Chondrocyte (in vitro differentiated cells): ENCODE results near the gene LMNA. TPM values are rescaled to one million over a fixed set of nuclear protein-coding genes. Genes with fewer than 3 reads are reported as not detected.

Source experiments
- DNase-seq: peaks from one replicate; pipeline ENCODE4 v3.0.0; 2021; ENCODE audit warnings: mixed read lengths, low spot score
- H3K27ac Mint-ChIP-seq: one replicate; pipeline ENCODE4 v1.8.0; 2021; ENCODE audit warnings: mild to moderate bottlenecking, moderate library complexity, mixed read lengths; ENCODE audit not compliant: unreplicated experiment
- H3K27me3 Mint-ChIP-seq: 2 replicates; pipeline ENCODE4 v1.8.0; 2021; ENCODE audit warnings: low read depth, mixed read lengths
- H3K36me3 Mint-ChIP-seq: 2 replicates; pipeline ENCODE4 v1.8.0; 2021; ENCODE audit warnings: low read depth, mixed read lengths
- H3K4me1 Mint-ChIP-seq: 2 replicates; pipeline ENCODE4 v1.8.0; 2021; ENCODE audit warnings: low read depth, mild to moderate bottlenecking, mixed read lengths
- H3K4me3 Mint-ChIP-seq: one replicate; pipeline ENCODE4 v1.8.0; 2021; ENCODE audit warnings: mild to moderate bottlenecking, moderate library complexity, mixed read lengths; ENCODE audit not compliant: unreplicated experiment
- H3K9me3 Mint-ChIP-seq: 2 replicates; pipeline ENCODE4 v1.8.0; 2021; ENCODE audit warnings: low read depth, mixed read lengths
- total RNA-seq: library from RNA; stranded (reverse); gene quantifications from 3 replicates; pipeline ENCODE4 v1.2.1, GENCODE V29; 2021
- TF ChIP-seq, protein P1 (sequence below): fragments of 200-600 bp; sonication (generic); IDR thresholded peaks from 2 replicates; pipeline ENCODE4 v1.5.0; 2021; ENCODE audit warnings: antibody characterized with exemption, mild to moderate bottlenecking, moderate library complexity

The LMNA gene
- total RNA-seq, 1 donor from 2014 or later, result 675 TPM

DNA sequence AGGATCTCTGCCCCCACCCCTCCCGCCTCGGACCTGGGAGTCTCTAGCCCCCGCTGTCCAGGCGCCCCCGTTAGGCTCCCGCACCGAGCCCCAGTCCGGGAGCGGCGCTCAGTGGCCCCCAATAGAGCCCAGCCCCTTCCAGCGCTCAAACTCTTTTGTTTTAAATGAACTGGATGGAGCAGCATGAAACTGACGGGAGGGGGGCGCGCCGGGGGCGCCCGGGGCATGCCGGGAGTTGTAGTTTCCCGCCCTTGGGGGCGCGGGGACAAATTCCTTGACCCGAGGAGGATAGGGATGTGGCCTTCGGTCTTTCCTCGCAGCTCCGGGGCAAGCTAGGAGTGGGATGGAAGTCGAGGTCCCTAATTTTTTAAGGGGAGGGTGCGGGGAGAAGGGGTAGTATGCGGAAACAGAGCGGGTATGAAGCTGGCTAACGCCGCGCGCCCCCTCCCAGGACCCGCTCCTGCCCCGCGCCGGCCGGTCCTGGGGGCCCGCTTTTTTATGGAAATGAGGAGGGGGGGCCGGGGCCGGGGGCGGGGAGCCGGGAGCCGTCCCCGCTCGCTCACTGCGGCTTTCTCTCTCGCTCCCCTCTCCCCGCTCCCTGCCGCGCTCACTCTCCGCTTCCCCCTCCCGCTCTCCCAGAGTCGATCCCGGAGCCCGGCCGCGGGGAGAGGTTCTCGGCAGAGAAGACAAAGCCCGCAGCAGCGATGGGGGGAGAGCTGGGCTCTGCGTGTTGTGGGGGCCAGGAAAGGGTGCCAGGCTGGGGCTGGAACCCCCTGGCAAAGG, 32.0 kb upstream of the LMNA start, which contains the start of gene MEX3A:
TSS of gene MEX3A (minus strand) at position 157 of the 783 bp plus-strand sequence. CDS start 467 bp downstream, outside the sequence.
- Mint-ChIP-seq H3K27ac (peak within 1 kb of the TSS; percentile 87), H3K36me3 (no peaks in the 10 kb centered on the region), H3K4me1 (peaks cover 76% of the 10 kb centered on the region), H3K4me3 (peak within 1 kb of the TSS; percentile 95), H3K27me3 (no peaks in the 10 kb centered on the region), H3K9me3 (no peaks in the 10 kb centered on the region)
- DNase-seq, result no peak
- TF ChIP-seq, protein P1, sequence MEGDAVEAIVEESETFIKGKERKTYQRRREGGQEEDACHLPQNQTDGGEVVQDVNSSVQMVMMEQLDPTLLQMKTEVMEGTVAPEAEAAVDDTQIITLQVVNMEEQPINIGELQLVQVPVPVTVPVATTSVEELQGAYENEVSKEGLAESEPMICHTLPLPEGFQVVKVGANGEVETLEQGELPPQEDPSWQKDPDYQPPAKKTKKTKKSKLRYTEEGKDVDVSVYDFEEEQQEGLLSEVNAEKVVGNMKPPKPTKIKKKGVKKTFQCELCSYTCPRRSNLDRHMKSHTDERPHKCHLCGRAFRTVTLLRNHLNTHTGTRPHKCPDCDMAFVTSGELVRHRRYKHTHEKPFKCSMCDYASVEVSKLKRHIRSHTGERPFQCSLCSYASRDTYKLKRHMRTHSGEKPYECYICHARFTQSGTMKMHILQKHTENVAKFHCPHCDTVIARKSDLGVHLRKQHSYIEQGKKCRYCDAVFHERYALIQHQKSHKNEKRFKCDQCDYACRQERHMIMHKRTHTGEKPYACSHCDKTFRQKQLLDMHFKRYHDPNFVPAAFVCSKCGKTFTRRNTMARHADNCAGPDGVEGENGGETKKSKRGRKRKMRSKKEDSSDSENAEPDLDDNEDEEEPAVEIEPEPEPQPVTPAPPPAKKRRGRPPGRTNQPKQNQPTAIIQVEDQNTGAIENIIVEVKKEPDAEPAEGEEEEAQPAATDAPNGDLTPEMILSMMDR, result no peak

DNA sequence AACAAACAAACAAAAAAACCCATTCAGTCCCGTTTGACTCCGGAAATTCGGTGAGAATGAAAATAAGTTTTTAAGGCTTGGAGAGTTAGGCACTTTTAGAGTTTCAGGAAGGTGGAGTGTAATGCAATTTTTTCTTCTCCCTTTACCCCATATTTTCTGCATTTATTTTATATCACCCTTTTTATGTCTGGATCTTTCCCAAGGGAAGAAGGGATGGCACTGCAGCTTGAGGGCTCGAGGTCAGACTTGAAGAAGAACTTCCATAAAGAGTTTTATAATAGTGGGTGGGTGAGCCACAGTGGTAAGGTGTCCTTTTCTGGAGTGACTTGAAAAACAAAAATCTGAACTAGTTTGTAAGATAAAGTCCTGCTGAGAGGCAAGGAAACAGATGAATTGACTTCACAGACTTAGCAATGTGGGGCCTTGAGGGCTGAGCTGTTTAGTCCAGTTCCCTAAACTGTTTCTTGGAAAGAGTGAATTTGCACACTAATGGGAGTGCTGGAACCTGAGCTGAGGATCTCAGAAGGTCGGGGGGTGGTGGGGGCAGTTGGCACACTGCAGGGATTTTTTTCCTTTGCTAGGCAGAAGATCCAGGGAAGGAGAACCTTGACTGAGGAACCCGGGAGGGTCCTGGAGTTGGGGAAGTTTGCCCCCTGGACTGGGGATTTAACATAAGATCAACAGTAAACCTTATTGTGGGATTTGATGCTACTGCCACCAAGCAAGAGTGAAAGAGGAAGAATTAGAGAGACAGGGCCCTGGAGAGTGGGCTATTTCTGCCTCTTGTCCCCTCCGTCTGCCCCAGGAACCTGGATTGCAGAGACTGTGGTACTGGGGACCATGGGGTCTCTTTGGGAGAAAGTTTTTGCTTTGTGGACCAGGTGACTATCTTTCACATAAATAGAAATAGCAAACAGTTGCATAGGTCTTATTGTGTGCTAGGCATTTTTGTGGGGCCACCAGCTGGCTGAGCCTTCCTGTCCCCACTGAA, 30.4 kb upstream of the LMNA start:
- no peaks in the 10 kb centered on the region for H3K27me3 Mint-ChIP-seq
- peaks cover 62% of the 10 kb centered on the region for H3K4me1 Mint-ChIP-seq
- peak overlapping the region; percentile 95 for H3K4me3 Mint-ChIP-seq
- TF ChIP-seq, protein P1, result no peak
- H3K36me3 Mint-ChIP-seq, result no peaks in the 10 kb centered on the region
- H3K9me3 Mint-ChIP-seq, result no peaks in the 10 kb centered on the region
- no peak for DNase-seq
- H3K27ac Mint-ChIP-seq, result peak overlapping the region; percentile 81

DNA sequence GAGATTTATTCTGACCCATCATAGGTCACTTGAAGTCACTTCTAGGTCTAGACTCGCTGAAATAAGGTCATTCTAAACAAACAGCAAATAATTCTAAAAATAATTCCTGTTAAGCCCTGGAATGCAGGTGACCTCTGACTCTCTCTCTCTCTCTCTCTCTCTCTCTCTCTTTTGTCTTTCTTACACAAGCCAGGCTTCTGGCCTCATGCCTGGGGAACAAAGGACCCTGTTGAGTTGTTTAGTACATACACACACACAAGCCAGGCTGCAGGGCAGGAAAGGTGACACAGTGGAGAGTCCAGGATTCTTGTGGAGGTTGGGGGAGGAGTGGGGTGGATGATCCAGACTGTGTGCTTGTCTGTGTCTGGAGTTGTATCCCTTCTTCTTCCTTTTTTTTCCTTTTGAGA, 28.3 kb upstream of the LMNA start:
- H3K4me3 Mint-ChIP-seq, result no peak overlapping the region
- H3K4me1 Mint-ChIP-seq, result peaks cover 45% of the 10 kb centered on the region
- DNase-seq, result no peak
- TF ChIP-seq, protein P1, result no peak
- H3K27me3 Mint-ChIP-seq, result no peaks in the 10 kb centered on the region
- peak overlapping the region; percentile 74 for H3K27ac Mint-ChIP-seq
- no peaks in the 10 kb centered on the region for H3K36me3 Mint-ChIP-seq
- H3K9me3 Mint-ChIP-seq, result no peaks in the 10 kb centered on the region

DNA sequence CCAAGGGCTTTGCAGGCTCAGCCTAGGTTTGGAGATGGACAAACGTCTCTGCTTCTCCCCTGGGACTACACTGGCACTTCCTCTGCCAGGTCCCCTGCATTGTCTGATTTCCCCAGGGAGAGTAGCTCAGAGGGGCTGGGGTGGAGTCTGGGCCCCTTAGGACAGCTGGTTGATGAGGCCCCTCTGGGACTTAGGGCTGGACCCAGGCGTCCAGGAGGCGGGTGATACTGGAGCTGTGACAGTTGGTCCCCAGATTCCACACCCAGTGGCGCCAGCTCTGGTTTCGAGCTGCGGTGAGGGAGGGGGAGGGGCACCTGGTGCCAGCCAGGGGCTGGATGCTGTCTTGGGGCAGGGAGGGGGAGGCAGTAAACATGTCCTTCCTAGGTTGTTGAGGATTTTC, 24.8 kb upstream of the LMNA start:
- TF ChIP-seq, protein P1, result no peak
- Mint-ChIP-seq H3K4me1 (peaks cover 28% of the 10 kb centered on the region), H3K27me3 (no peaks in the 10 kb centered on the region), H3K9me3 (no peaks in the 10 kb centered on the region), H3K4me3 (no peak overlapping the region), H3K27ac (no peak overlapping the region), H3K36me3 (peaks cover 7% of the 10 kb centered on the region)
- DNase-seq, result no peak
